Measurements from ENCODE around the gene TTC28.
"Not testable (repeated sequence)": the region's sequence is repeated elsewhere in the genome, so short reads cannot be mapped to it uniquely, and the experiment has no call there.

TTC28 gene

DNA sequence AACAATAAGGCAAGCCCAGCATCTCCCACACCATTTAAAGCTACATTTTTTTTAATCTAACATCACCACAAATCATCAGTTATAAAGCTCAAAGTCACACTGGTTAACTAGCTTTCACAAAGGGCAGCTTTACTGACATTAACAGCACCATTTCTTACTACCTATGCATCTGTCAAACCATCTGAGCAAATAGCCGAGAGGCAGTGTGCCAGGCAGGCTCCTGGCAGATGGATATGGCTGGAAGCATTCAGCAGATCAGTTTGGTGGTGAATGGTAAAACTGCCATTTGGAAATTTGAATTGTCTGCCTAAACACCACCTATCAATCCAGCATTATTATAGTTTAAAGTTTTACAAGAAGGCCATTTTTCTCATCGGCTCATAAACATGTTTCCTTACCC lies 131.2 kb downstream of the TTC28 start:
- ChIA-PET POLR2A (no interaction called here), CTCF (no interaction called here)
- DNase-seq (ENCODE audit: extremely low spot score) = no peak
- TF ChIP-seq, protein P1, sequence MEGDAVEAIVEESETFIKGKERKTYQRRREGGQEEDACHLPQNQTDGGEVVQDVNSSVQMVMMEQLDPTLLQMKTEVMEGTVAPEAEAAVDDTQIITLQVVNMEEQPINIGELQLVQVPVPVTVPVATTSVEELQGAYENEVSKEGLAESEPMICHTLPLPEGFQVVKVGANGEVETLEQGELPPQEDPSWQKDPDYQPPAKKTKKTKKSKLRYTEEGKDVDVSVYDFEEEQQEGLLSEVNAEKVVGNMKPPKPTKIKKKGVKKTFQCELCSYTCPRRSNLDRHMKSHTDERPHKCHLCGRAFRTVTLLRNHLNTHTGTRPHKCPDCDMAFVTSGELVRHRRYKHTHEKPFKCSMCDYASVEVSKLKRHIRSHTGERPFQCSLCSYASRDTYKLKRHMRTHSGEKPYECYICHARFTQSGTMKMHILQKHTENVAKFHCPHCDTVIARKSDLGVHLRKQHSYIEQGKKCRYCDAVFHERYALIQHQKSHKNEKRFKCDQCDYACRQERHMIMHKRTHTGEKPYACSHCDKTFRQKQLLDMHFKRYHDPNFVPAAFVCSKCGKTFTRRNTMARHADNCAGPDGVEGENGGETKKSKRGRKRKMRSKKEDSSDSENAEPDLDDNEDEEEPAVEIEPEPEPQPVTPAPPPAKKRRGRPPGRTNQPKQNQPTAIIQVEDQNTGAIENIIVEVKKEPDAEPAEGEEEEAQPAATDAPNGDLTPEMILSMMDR (IDR thresholded peaks at IDR 0.05; ENCODE audit: control extremely low read depth, extremely low read depth, low read depth, missing control alignments) = no peak

DNA sequence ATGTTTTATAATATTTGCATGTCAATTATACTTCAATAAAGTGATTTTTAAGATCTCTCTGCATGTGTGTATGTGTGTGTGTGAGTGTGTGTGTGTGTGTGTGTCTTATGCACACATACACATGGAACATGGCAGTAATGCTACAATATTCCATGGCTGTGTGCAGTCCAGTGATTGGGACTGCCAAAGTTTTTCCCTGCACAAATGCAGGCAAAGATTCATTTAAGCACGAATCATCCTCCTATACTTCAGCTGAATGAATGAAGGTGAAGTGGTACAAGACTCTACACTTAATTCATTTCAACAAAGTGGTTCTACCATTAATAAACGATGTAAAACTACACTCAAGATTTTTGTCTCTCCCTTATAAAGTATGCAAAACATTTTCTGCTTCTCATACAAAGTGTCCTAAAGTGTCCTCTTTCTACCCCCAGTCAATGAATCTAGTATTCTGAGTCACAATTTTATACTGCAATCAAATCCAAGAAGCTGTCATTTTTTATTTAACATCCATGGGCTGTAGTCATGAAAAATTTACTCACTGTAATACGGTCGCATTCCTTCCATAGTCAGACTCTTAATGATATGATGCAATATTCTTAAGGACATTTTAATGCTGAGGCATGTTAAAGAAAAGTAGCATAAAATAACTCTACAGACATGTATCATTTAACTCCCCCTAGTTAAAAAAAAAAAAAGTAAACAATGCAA lies 132.4 kb downstream of the TTC28 start:
- ChIA-PET CTCF (no interaction called here), POLR2A (no interaction called here)
- TF ChIP-seq, protein P1 (IDR thresholded peaks at IDR 0.05; ENCODE audit: control extremely low read depth, extremely low read depth, low read depth, missing control alignments) = no peak
- no peak for DNase-seq (ENCODE audit: extremely low spot score)

DNA sequence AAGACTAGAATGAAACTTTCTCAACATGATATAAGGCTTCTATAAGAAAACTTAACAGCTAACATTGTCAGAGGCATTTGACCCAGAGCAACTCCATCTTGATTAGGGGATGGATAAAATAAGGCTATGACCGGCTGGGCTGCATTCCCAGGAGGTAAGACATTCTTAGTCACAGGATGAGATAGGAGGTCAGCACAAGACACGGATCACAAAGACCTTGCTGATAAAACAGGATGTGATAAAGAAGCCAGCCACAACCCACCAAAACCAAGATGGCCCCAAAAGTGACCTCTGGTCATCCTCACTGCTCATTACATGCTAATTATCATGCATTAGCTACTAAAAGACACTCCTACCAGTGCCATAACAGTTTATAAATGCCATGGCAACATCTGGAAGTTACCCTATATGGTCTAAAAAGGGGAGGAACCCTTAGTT lies 135.2 kb downstream of the TTC28 start:
- TF ChIP-seq, protein P1 (IDR thresholded peaks at IDR 0.05; ENCODE audit: control extremely low read depth, extremely low read depth, low read depth, missing control alignments) = no peak
- POLR2A ChIA-PET = no interaction called here
- DNase-seq (ENCODE audit: extremely low spot score) = no peak
- CTCF ChIA-PET = no interaction called here

DNA sequence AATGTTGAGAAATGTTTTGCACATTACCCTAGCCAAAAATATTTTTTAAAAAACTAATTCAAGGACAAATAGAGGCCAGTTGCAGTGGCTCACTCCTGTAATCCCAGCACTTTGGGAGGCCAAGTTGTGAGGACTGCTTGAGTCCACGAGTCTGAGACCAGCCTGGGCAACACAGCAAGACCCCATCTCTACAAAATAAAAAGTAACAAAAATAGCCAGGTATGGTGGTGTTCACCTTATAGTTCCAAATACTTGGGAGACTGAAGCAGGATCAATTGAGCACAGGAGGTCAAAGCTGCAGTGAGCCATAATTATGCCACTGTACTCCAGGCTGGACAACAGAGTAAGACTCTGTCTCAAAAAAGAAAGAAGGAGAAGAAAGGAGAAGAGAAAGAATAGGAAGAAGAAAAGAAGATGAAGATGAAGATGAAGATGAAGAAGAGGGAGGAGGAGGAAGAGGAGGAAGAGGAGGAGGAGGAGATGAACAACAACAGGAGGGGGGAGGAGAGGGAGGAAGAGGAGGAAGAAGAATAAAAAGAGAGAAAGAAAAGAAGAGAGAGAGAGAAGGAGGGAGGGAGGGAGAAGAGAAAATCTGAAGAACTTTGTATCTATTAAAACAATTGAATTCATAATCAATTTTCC lies 136.5 kb downstream of the TTC28 start:
- ChIA-PET CTCF (no interaction called here), POLR2A (no interaction called here)

DNA sequence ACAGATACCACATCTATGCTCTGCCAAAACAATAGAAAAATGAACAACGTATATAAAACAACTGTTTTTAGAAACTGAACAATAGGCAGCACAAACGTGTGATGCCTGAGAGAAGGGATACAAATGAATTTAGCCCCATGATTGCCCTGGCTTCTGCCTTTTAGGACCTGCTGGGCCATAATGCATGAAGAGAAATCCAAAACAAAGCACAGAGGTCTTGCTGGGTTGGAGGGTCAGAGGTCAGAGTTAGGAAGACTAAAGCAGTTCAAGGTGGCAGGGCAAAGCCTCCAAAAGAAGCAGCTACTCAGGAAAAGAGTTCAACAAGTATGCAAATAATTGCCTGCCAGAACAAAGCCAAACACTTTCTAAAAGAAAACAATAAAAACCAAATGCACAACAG lies 138.5 kb downstream of the TTC28 start:
- DNase-seq (ENCODE audit: extremely low spot score) = no peak
- TF ChIP-seq, protein P1 (IDR thresholded peaks at IDR 0.05; ENCODE audit: control extremely low read depth, extremely low read depth, low read depth, missing control alignments) = no peak

More for the DNA sequence above, 136.5 kb downstream of the TTC28 start:
- DNase-seq (ENCODE audit: extremely low spot score) = no peak
- TF ChIP-seq, protein P1 (IDR thresholded peaks at IDR 0.05; ENCODE audit: control extremely low read depth, extremely low read depth, low read depth, missing control alignments) = no peak

DNA sequence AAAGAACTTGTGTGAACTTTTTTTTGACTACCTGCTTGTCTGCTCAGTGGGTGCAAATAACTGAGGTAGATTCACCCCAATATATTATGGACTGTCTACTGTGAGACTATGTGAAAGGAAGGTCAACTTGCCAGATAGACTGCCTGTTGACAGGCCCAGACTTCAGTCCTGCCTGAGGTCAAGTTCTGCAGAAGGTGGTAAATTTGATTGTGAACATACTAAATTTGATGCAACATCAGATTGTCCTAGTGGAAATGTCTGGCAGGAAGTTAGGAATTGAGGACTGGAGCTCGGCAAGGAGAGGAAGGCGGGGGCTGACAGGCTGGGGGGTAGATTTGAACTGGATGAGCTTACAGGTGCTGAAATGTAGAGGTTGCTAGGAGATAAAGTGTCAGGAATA lies 140.7 kb downstream of the TTC28 start:
- TF ChIP-seq, protein P1 (IDR thresholded peaks at IDR 0.05; ENCODE audit: control extremely low read depth, extremely low read depth, low read depth, missing control alignments) = no peak
- POLR2A ChIA-PET = no interaction called here
- CTCF ChIA-PET = interaction anchor here (1.5 to 1.6 kb wide), 2 partner anchors 13 to 26 kb away, joined by 3 to 4 read pairs; no protein-coding TSS in a partner anchor
- no peak for DNase-seq (ENCODE audit: extremely low spot score)

More for the DNA sequence above, 138.5 kb downstream of the TTC28 start:
- ChIA-PET CTCF (interaction anchor here (1.0 kb wide), 1 partner anchor 20 kb away, joined by 3 read pairs; no protein-coding TSS in a partner anchor), POLR2A (no interaction called here)

DNA sequence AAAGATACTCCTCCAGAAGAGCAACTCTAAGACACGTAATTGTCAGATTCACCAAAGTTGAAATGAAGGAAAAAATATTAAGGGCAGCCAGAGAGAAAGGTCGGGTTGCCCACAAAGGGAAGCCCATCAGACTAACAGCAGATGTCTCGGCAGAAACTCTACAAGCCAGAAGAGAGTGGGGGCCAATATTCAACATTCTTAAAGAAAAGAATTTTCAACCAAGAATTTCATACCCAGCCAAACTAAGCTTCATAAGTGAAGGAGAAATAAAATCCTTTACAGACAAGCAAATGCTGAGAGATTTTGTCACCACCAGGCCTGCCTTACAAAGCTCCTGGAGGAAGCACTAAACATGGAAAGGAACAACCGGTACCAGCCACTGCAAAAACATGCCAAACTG lies 149.1 kb downstream of the TTC28 start:
- DNase-seq (ENCODE audit: extremely low spot score); POLR2A ChIA-PET; CTCF ChIA-PET: not testable (repeated sequence)

DNA sequence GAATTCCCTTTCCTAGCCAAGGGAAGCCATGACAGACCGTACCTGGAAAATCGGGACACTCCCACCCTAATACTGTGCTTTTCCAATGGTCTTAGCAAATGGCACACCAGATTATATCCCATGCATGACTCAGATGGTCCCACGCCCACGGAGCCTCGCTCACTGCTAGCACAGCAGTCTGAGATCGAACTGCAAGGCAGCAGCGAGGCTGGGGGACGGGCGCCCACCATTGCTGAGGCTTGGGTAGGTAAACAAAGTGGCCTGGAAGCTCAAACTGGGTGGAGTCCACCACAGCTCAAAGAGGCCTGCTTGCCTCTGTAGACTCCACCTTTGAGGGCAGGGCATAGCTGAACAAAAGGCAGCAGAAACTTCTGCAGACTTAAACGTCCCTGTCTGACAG lies 150.5 kb downstream of the TTC28 start:
- CTCF ChIA-PET; DNase-seq (ENCODE audit: extremely low spot score); POLR2A ChIA-PET: not testable (repeated sequence)

Data from GM10248 (cell line).